ENCODE measurements around the gene PARD3B.

Gene PARD3B

GRCh38 chr2:205166745-205167144 lies 621.5 kb downstream of the PARD3B start:
- DNase-seq, result no peak

DNA sequence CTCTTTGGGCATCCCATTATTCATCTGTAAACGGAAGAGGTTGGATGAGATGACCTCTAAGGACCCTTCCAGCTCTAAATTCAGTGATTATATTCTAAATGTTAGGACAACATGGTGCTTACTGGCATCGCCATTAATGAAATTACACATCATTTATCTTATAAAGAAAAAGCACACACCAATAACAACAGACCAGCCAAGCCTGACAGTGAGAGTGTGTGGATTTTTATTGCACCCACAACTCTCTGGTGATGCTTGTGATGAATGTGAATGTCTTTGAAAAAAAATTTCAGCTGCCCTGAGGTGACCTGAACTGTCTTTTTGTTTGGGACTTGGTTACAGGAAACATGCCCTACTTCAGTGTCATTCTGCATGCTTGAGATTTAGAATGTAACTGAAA lies 623.7 kb downstream of the PARD3B start:
- DNase-seq, result no peak

DNA sequence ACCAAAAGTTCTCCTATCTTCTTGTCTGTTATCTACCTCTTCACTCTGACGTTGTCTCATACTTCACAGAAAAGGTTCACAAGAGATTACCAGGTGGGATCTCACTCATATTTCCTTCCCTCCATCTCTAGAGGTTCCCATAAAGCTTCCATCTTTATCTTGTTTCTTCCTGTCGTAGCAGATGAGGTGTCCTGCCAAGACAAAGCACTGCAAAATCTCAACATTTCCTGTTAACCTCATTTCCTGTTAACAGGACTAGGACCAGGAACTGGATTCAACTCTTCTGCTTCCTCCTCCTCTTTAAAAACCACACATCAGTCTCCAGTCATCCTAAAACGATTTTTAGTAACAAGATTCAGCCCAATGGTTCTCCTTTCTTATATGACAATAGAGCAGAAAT lies 624.2 kb downstream of the PARD3B start:
- DNase-seq, result no peak

GRCh38 chr2:205170399-205170798 lies 625.1 kb downstream of the PARD3B start:
- no peak for DNase-seq

DNA sequence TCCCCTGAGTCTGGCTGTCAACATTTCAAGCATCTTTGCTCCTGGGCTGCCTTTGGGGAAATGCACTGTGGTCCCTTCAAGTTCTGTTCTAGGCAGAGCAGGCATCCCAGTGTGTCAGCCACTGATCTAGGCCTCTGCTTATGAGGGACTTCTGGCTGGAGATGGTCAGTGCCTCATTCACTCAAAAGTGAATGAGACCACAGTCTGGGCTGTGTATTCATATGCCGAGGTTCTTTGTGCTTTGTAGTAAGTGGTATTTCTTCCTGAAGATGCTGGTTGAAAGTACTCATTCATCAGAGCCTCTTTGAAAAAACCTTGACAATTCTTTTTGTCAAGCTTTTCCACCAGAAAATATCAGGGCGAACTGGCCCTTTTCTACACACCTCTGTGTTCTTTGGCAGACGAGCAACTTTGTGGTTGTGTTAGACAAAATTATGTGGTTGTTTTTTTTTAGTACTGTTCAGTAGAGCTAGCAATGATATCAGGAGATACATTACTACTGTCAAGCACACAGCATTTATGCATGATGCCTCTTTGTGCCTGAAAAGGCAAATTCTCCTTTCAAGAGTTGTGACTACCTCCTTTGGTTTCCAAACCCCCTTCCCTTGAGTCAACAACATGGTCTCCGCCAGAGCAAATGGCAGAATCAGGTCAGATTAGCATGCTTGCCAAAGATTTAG lies 626.1 kb downstream of the PARD3B start:
- no peak for DNase-seq

DNA sequence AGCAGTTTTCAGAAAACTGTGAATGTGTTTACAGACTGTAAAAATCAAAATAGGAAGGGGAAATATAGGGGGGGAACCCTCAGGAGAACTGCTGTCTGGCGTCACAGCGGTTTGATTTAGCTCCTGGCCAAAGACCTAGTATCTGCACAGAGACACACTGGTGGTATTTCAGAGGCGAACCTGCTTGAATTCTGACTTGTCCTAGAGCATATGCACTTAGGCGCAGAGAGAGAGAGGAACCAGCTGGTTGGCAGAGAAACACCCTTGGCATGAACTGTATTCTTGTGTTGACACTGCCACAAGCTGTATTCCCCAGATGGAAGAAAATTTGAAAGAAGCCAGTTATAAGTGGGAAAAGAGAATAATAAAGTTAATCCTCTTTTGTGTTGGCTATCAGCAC lies 630.6 kb downstream of the PARD3B start:
- DNase-seq, result peak; percentile 51

GRCh38 chr2:205176546-205176945 lies 631.3 kb downstream of the PARD3B start:
- no peak for DNase-seq

- no peak for DNase-seq
These were observed 632.3 kb downstream of the PARD3B start for GRCh38 chr2:205177546-205177945.

GRCh38 chr2:205180730-205181129 lies 635.5 kb downstream of the PARD3B start:
- no peak for DNase-seq

DNA sequence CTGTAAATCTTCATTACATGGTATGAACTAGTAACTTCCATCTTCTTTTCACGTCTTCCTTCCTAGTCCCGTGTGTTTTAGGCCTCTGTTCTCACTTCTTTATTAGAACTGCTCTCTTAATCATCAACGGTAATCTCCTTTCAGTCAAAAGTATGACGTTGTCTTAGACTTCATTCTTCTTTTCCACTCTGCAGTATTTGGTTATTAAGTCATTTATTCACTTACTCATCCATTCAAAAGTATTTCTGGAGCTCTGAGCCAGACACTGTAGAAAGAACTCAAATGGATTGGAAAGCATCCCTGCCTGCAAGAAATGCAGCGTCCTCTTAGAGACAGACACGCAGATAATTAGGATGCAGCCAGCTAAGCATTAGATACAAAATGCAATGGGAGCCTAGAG lies 642.5 kb downstream of the PARD3B start:
- DNase-seq, result no peak

DNA sequence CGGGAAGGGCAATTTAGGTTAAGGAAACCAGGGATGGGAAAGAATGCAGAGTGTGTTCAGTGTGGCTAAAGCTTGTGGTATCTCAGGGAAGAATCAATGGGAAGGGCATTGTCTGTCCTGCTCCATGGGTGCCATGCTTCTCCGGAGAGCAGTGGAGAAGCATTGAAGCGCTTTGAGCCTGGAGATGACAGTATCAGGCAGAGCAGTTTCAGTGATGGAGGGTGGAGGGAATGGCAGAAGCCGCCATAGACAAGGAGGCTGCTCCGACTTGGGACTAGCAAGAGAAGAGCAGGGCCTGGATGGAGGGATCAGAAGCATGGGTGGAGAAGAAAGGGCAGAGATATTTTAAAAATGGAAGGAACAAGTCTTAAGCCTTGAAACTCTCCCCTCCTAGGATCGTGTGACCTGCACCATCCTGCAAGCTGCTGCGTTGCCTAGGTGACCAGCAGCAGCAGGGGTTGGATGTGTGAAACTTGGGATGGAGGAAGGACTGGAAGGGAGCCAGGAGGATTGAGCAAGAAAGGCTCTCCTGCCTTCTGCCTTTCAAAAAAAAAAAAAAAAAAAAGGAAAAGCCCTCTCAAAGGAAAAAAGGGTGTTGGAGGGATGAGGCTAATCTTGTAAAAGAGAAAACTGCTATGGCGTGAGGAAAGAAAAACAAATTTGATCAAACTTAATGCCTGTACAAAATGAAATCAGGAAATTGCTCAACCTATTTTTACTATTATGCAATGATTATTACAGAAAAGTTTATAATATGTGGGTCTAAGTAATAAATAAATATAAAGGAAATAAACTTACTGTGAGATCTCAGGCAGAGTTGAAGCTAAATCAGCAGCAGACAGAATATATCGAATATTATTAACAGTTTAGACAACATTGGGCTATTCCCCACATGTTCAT lies 643.2 kb downstream of the PARD3B start:
- no peak for DNase-seq

DNA sequence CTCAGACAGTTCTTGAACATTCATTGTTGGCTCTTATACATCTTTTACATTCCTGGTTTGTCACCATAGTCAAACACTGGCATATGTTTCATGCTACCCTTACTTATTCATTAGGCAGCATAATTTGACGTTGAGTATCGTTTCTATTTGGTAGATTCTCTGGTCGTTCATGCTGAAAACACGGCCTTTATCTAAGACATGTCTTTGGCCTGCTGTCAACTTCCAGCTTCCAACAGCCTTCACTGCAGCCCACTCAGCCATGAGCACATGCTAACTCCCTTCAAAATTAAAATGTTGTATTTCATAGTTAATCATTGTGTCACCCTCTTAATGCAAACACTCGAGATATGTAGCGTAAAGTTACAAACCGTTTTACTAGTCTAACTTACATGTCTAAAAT lies 644.0 kb downstream of the PARD3B start:
- peak; percentile 43 for DNase-seq

GRCh38 chr2:205190528-205190927 lies 645.3 kb downstream of the PARD3B start:
- DNase-seq, result no peak

- no peak for DNase-seq
These were observed 648.0 kb downstream of the PARD3B start for GRCh38 chr2:205193125-205193835.

GRCh38 chr2:205193836-205194228 lies 648.6 kb downstream of the PARD3B start:
- DNase-seq, result no peak

GRCh38 chr2:205197468-205198139 lies 652.3 kb downstream of the PARD3B start:
- DNase-seq, result no peak

DNA sequence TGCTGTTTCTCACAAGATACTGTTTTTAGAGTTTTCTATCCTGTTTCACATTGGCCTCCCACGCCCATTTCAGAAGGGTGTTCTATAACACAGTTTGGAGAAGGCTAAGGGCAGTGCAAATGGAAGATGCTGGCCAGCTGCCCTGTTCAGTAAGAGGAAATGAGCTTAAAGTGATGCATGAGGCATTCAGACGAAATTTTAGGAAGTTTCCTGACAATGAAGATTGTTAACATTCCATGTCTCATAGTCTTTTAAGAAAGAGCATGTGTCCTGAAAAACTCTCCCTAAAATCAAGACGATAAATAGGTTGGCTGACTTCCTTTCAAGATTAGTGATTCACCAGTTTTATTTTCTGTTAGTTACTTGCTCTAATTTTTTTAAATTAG lies 652.9 kb downstream of the PARD3B start:
- DNase-seq, result no peak

DNA sequence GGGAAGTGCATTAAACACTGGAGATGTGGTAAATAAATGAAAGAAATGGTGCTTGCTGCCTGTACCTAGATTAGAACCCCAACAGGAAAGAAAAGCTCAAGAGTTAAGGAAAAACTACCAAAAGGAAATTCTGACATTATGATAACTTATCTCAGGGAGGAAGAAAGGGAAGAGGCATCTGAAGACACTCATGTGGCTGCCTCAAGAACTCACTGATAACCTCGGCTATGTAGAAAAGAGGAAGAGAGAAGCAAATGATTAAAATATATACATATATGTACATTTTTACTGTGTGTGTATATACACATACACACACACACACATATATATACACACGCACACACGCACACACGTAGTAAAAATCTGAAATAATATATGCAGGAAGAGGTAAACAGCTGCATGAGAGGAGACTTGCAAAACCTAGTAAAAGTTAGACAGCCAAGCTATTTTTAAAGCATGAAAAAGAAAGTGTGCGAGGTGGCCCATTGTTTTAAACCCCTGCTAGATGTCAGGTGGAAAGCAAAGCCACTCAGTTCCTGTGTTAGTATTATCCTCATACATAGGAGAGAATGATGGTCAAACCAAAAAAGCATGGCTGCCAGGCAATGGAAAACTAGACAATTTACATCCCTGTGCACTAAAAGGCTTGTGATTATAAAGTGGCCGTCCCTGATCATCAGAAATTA lies 654.0 kb downstream of the PARD3B start:
- no peak for DNase-seq

DNA sequence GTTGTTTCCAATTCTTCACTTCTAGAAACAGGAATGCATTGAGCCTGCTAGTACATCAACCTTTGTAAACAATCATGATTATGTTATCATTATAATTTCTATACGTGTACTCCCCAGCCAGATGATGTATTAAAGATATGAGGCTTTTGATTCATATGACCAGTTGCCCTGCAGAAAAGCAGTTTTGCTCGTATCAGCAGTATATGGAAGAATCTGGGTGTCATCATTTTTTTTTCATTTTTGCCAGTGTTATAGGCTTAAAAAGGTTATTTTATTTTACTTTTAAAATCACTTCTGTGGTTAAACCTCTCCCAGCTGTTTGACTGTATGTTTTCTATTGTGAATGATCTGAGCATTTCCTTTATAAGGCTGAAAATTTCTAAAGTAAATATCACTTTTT lies 665.2 kb downstream of the PARD3B start:
- DNase-seq, result no peak

GRCh38 chr2:205212357-205212756 lies 667.1 kb downstream of the PARD3B start:
- DNase-seq, result no peak

- DNase-seq, result no peak
These were observed 670.8 kb downstream of the PARD3B start for GRCh38 chr2:205216092-205216491.

- DNase-seq, result no peak
These were observed 671.3 kb downstream of the PARD3B start for GRCh38 chr2:205216580-205216979.

- no peak for DNase-seq
These were observed 671.7 kb downstream of the PARD3B start for GRCh38 chr2:205217004-205217403.
